ENCODE measurements around the gene GUSB.

Gene GUSB

DNA sequence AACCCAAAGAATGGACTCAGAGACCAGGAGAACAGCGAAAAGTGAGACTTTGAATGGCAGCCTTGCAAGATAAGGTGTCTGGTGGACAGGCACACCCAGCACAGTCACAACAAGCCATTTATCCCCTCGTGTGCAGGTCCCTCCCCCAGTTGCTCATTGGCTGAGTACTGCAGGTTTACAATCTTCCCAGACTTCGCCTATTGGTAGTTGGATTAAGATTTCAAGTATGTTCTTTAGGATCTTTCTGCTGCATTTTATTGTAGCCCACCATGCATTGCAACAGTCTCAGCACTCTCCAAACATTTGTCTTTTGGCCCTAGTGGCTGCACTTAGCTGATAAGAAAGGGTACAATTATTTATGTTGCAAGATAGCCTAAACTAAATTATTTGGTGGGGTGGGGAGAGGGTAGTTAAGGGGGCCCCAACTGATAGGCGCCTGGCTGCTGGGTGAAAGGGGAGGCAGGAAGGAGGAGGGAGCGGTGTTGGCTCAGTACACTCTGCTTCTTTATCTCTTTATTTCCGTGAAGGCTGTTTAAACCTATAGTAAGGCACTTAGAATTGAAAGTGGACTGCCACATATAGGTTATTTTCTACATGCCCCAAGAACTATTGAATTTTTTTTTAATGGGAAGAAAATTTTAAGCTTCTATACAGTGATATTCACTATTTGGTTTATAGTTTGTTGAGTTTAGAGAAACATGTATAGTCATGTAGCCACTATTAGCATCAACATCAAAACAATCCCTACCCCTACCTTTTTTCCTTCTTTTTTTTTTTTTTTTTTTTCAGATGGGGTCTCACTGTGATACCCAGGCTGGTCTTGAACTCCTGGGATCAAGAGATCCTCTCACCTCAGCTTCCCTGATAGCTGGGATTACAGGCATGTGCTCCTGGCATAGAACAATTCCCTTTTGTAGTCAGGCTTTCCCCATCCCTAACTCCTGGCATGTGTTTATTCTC, 54.2 kb downstream of the GUSB start:
- no peak for DNase-seq

DNA sequence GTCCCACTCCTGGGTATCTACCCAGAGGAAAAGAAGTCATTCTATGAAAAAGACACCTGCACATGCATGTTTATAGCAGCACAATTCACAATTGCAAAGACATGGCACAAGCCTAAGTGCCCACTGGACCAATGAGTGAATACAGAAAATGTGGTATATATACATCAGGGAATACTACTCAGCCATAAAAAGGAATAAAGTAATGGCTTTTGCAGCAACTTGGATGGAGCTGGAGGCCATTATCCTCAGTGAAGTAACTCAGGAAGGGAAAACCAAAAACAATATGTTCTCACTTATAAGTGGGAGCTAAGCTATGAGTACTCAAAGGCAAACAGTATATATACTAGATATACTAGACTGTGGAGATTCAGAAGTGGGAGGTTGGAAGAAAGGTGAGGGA, 55.4 kb downstream of the GUSB start:
- no peak for DNase-seq

DNA sequence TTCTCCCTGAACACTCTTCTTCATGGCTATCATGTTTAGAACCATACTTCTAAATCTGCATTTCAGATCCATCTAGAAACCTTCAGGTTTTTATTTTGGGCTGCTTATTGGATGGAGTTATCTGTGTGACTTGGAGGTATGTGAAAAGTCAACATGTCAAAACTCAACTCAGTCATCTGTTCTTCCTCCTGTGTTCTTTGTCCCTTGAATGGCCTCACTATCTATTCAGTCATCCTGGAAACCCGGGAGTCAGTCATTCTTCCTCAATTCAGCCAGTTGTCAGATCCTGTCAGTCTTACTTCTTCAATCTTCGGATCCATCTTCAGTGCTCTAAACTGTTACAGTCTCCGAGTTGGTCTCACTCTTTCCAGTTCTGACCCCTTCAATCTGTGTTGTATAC, 57.0 kb downstream of the GUSB start:
- no peak for DNase-seq

DNA sequence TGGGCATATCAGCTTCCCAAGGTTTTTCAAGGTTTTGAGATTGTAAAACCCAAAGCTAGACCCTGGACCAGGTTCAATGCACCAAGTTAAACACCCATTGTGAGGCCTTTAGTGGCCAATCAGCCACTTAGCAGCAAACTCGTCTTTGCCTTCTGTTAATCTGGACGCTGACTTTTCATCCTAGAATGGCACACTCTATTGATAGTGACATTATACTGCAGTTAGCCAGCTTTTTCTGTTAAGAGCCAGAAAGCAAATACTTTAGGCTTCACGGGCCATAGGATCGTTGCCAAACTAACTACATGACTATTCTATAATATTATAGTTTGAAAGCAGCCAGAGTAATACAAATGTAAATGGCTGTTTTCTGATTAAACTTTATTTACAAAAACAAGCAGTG, 57.8 kb downstream of the GUSB start:
- no peak for DNase-seq

DNA sequence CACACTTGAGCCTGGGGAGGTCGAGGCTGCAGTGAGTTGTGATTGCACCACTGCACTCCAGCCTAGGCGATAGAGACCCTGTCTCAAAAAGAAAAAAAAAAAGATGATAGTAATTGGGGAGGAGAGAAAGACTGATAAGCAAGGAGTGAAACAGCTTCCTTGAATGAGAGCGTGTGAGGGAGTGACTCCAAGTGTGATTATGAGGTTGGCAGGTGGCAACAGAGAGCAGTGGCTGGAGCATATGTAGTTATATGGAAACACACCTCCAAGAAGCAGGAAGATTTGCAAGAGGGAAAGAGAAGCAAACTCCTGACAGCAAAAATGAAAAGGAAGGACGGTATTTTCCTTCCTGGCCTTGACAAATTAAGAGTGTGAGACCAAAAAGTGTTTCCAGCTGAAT, 58.7 kb downstream of the GUSB start:
- DNase-seq, result no peak

DNA sequence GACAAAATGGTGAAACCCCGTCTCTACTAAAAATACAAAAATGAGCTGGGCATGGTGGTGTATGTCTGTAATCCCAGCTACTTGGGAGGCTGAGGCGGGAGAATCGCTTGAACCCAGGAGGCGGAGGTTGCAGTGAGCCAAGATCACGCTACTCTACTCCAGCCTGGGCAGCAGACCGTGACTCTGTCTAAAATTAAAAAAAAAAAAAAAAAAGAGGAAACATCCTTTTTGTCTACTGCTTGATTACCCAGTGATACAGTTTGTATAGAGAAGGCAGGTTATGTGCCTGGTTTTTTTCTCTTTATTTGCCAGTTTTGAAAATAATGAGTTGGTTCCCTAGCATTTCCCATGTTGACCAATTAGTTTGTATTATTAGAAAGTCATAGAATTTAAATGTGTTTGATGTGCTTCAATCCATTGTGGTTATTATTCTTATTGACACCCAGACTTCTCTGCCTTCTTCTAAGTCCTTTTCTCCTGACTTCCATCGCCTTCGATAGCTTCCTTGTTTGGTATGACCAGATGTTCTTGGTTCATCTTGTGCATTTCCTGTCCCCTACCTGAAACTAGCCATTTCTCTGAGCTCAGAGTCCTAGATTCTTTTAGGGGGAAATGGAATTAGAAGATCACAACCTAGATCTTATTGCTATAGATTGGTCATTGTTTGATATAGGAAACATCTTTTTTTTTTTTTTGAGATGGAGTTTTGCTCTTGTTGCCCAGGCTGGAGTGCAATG, 65.9 kb downstream of the GUSB start:
- DNase-seq, result no peak

DNA sequence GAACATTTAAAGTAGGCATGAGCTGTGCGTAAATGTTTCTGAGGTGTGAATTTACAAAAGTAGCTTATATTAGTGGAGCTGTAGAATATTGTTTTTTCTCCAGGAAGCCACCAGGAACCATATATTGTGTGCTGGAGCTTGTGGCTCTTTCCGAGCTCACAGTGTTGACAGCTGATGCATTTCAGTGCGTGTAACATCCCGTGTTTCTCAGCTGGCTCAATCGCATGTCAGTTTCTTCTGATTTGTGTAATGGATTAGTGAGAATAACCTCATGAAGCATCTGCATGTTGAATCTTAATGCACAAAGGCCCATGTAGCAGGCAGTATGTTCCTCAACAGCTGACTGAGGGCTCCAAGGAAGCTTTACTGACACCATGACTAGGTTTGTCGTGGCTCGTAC, 69.8 kb downstream of the GUSB start:
- DNase-seq, result no peak

Data from NCI-H1436 (cell line).